Erythroblast (primary cell): ENCODE data around the gene NEDD9.

Experiments
- GATA1 ChIP-seq: IDR thresholded peaks from 2 replicates; pipeline ENCODE4 v1.6.1; 2011; ENCODE audit warnings: low read depth, mild to moderate bottlenecking, control low read depth, low read length, moderate library complexity
- POLR2A ChIP-seq: IDR thresholded peaks from 2 replicates; pipeline ENCODE4 v1.6.1; 2011; ENCODE audit warnings: mild to moderate bottlenecking, low read length

DNA sequence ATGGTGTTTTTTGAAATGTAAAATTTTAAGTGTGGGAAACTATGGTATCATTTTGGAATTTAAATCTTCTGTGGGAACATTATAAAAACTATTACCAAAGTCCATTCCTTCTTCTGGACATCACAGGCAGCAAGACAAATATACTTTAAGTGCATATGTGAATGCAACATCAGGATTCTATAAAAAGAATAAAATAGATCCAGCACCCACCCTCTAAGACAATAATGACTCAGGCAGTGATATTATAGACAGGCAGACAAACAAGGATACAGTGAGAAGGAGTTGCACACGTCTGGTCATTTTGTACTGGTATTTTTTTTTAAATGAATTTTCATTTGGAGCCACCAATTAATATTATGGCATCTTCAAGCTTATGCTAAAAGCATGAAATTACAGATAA lies 21.1 kb upstream of the NEDD9 start:
- TF ChIP-seq POLR2A (no peak), GATA1 (no peak)
